ENCODE data around the gene FHOD3.

The FHOD3 gene

GRCh38 chr18:36522509-36522908 lies 225.0 kb downstream of the FHOD3 start:
- DNase-seq (ENCODE audit: low spot score) = no peak

GRCh38 chr18:36525913-36526312 lies 228.4 kb downstream of the FHOD3 start:
- no peak for DNase-seq (ENCODE audit: low spot score)

- no peak for DNase-seq (ENCODE audit: low spot score)
Measured at GRCh38 chr18:36526611-36527010, 229.1 kb downstream of the FHOD3 start.

GRCh38 chr18:36527051-36527450 lies 229.5 kb downstream of the FHOD3 start:
- DNase-seq (ENCODE audit: low spot score) = no peak

- no peak for DNase-seq (ENCODE audit: low spot score)
Measured at GRCh38 chr18:36527740-36528455, 230.4 kb downstream of the FHOD3 start.

- DNase-seq (ENCODE audit: low spot score) = no peak
Measured at GRCh38 chr18:36529747-36530146, 232.2 kb downstream of the FHOD3 start.

- no peak for DNase-seq (ENCODE audit: low spot score)
Measured at GRCh38 chr18:36530676-36531405, 233.3 kb downstream of the FHOD3 start.

GRCh38 chr18:36531636-36532035 lies 234.1 kb downstream of the FHOD3 start:
- DNase-seq (ENCODE audit: low spot score) = no peak

- no peak for DNase-seq (ENCODE audit: low spot score)
Measured at GRCh38 chr18:36532394-36532793, 234.9 kb downstream of the FHOD3 start.

GRCh38 chr18:36532815-36533214 lies 235.3 kb downstream of the FHOD3 start:
- no peak for DNase-seq (ENCODE audit: low spot score)

GRCh38 chr18:36533446-36534153 lies 236.1 kb downstream of the FHOD3 start:
- no peak for DNase-seq (ENCODE audit: low spot score)

GRCh38 chr18:36534154-36534688 lies 236.7 kb downstream of the FHOD3 start:
- no peak for DNase-seq (ENCODE audit: low spot score)

GRCh38 chr18:36535202-36535935 lies 237.9 kb downstream of the FHOD3 start:
- DNase-seq (ENCODE audit: low spot score) = no peak

GRCh38 chr18:36536426-36536825 lies 238.9 kb downstream of the FHOD3 start:
- DNase-seq (ENCODE audit: low spot score) = no peak

- no peak for DNase-seq (ENCODE audit: low spot score)
Measured at GRCh38 chr18:36537289-36537688, 239.8 kb downstream of the FHOD3 start.

- no peak for DNase-seq (ENCODE audit: low spot score)
Measured at GRCh38 chr18:36539674-36540231, 242.2 kb downstream of the FHOD3 start.

- no peak for DNase-seq (ENCODE audit: low spot score)
Measured at GRCh38 chr18:36543030-36543429, 245.5 kb downstream of the FHOD3 start.

- no peak for DNase-seq (ENCODE audit: low spot score)
Measured at GRCh38 chr18:36543991-36544725, 246.6 kb downstream of the FHOD3 start.

GRCh38 chr18:36545821-36546427 lies 248.4 kb downstream of the FHOD3 start:
- DNase-seq (ENCODE audit: low spot score) = no peak

- no peak for DNase-seq (ENCODE audit: low spot score)
Measured at GRCh38 chr18:36546876-36547275, 249.4 kb downstream of the FHOD3 start.

- DNase-seq (ENCODE audit: low spot score) = no peak
Measured at GRCh38 chr18:36547544-36547943, 250.0 kb downstream of the FHOD3 start.

All from activated CD4-positive, alpha-beta T cell treated with anti-CD3 and anti-CD28 coated beads, Interleukin-2, Interleukin-4, amounts not matched to agents 100 ng/mL and 50 ng/mL, durations not matched to agents 16 hours and 8 hours (primary cell).